Nucleus accumbens (tissue), 56 donors: ENCODE data around the gene LRRC15.

Source experiments
- DNase-seq, 56 donors: peaks; one replicate each; lab custom pipeline; 2025; lab: John Stamatoyannopoulos, UW

The LRRC15 gene

GRCh38 chr3:194369522-194370279 lies at the start of gene LRRC15:
Gene LRRC15, minus strand, starts transcription at chr3:194369743. Its CDS starts 8,700 bp downstream, at chr3:194361043.
- DNase-seq, result no peak

GRCh38 chr3:194418671-194419070 lies 49.1 kb upstream of the LRRC15 start:
- no peak for DNase-seq

GRCh38 chr3:194407423-194407822 lies 37.9 kb upstream of the LRRC15 start:
- DNase-seq, result no peak

GRCh38 chr3:194405766-194406165 lies 36.2 kb upstream of the LRRC15 start:
- no peak for DNase-seq

GRCh38 chr3:194404365-194405140 lies 35.0 kb upstream of the LRRC15 start:
- peak in 7 of 56 donors; percentile 7 to 67 (median 18) for DNase-seq

GRCh38 chr3:194401868-194402329 lies 32.4 kb upstream of the LRRC15 start:
- peak in 9 of 56 donors; percentile 17 to 39 (median 23) for DNase-seq

- no peak for DNase-seq
Measured at GRCh38 chr3:194401346-194401745, 31.8 kb upstream of the LRRC15 start.

- no peak for DNase-seq
Measured at GRCh38 chr3:194399874-194400411, 30.4 kb upstream of the LRRC15 start.

- no peak for DNase-seq
Measured at GRCh38 chr3:194399166-194399565, 29.6 kb upstream of the LRRC15 start, which contains the start of gene GP5. Gene GP5, minus strand, starts transcription at chr3:194399266. Its CDS starts 984 bp downstream, at chr3:194398282.

- DNase-seq, result no peak
Measured at GRCh38 chr3:194397757-194398312, 28.3 kb upstream of the LRRC15 start.

GRCh38 chr3:194396859-194397756 lies 27.6 kb upstream of the LRRC15 start:
- DNase-seq, result no peak

- DNase-seq, result no peak
Measured at GRCh38 chr3:194396539-194396858, 27.0 kb upstream of the LRRC15 start.

GRCh38 chr3:194395778-194396538 lies 26.4 kb upstream of the LRRC15 start:
- peak in 27 of 56 donors; percentile 11 to 71 (median 32) for DNase-seq

- peak in 1 of 56 donors; percentile 6 for DNase-seq
Measured at GRCh38 chr3:194395212-194395611, 25.7 kb upstream of the LRRC15 start.

GRCh38 chr3:194392576-194392975 lies 23.0 kb upstream of the LRRC15 start:
- no peak for DNase-seq

- no peak for DNase-seq
Measured at GRCh38 chr3:194390835-194391234, 21.3 kb upstream of the LRRC15 start.

- no peak for DNase-seq
Measured at GRCh38 chr3:194389269-194389668, 19.7 kb upstream of the LRRC15 start.

- no peak for DNase-seq
Measured at GRCh38 chr3:194387926-194388418, 18.4 kb upstream of the LRRC15 start.

GRCh38 chr3:194387276-194387675 lies 17.7 kb upstream of the LRRC15 start:
- no peak for DNase-seq
